T follicular helper cell (primary cell): ENCODE results near the gene GALNT14.
"Not testable (repeated sequence)": the region's sequence is repeated elsewhere in the genome, so short reads cannot be mapped to it uniquely, and the experiment has no call there.

ENCODE experiments used
- DNase-seq: peaks from one replicate; pipeline ENCODE4 v3.0.0-alpha.2; 2020; ENCODE audit warnings: low read depth

Gene GALNT14

DNA sequence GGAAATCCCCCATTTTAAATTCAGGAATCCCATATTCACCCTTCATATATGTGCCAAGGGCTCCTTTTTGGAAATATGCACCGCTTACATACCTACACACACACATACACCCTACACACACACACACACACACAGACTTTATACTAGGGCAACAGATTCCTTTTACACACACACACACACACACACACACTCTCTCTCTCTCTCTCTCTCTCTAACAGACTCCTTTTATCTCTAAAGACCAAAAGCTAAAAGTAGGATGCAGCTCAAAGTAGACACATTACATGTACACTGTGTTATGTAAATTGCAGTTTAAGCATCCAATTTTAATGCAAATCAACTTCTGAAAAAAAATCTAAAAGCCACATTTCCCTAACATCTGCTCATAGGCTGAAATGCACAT, 200.0 kb downstream of the GALNT14 start:
- no peak for DNase-seq

DNA sequence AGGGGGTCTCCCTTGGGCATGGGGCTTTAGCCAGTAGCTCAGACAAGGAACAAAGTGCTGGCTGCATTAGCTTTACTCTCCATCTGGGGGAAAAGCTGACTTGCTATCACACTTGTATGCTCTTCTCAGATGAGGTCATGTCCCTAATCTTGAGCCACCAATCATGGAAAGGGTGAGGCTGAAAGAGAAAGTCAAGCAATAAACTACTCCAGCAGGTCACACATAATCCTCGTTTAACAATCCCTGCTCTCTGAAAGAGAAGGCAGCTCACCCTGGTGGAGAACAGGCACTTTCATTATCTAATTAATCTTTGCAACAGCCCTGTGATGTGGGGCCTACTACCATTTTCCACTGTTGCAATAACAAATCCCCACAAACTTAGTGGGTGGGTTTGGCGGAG, 201.3 kb downstream of the GALNT14 start:
- DNase-seq, result no peak

DNA sequence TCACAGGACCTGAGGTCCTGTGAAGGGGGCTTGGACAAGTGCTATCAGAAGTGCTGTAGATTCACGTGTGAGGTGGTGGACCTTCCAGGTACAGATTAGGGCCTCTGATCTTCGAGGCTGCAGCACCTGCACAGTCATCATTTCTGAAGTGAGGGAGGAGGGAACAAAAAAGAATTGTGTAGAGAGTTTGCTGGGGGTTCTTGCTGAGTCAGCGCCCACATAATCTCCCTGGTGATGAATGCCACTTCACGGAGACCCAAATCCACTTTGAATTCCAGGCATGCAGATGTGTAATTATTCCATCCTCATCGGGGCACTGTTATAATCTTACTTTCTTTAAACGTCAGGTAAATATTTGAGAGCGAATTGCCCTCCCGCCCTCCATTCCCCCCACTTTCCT, 202.4 kb downstream of the GALNT14 start:
- no peak for DNase-seq

DNA sequence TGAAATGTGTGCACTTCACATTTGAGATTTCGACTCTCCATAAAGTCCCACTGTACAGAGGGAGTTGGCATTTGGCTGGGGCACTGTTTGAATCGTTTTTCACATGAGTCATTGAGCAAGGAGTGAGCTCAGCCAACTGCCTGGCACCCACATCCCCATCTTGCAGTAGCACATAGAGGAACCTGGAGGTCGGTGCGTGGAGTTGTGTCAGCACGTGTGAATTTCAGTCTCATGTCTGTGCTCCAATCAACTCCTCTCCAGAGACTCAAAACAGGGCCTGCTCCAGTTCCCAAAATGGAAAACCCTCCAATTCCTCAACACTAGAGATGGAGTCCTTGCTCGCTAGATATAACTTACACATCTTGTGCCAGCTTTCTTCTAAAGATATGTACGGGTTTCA, 204.2 kb downstream of the GALNT14 start:
- no peak for DNase-seq

DNA sequence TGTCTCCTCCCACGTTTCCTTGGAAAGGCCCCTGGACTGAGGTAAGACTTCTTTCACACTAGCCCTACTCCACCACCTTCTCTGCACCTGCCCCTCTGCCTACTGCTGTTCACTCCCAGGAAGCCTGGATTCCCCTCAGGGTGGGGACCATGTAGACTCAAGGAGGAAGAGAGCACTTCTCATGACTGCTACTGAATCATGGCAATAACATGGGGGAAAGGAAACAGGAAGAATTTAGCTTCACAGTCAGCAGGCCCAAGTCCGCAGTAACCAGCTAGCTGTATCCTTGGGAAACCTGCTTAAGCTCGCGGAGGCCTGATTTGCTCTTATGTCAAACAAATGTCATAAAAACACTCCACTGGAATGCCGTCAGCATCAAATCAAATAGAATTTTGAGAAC, 204.7 kb downstream of the GALNT14 start:
- DNase-seq, result no peak

DNA sequence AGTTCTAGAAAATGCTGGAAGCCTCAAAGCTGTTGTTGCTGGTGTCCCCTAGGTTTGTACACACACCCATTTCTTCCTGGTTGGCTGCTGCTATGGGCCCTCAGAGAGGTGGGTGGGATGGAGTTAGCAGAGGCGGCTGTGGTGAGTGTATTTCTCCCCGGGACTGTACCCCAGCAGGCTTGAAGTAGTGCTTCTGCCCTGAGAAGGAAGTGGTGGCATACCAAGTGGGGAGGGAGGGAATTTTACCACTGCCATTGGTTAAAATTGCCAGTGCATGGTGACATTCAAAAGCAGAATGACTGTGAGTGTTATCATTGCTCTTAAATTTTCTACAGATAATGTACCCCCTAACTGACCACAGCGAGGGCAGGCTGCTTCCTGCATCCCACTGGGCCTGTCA, 205.4 kb downstream of the GALNT14 start:
- DNase-seq, result no peak

DNA sequence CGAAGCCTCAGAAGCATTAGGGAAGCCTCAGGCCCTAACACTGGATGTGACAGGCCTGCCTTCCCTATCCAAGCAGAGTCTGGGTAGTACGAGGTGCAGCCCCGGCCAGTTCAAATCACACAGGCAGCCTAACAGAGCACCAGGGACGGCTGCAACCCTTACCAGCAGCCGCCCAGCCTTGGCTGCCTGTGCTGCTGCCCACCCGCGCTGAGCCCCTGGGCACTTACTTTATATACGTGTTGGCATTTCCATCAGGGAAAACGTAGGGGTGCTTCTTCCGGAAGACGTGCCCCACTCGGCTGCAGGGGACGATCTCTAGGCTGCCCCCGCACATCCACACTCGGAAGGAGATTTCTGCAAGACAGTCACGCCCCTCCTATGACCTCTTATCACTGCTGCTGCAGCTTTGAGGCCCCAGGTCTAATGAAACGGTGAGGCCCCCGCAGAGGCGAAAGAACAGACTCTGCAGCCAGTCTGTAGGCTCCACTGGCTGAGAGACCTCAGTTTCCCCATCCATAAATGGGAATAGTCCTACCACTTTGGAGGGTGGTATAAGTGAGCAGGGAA, 206.3 kb downstream of the GALNT14 start:
- DNase-seq, result no peak

DNA sequence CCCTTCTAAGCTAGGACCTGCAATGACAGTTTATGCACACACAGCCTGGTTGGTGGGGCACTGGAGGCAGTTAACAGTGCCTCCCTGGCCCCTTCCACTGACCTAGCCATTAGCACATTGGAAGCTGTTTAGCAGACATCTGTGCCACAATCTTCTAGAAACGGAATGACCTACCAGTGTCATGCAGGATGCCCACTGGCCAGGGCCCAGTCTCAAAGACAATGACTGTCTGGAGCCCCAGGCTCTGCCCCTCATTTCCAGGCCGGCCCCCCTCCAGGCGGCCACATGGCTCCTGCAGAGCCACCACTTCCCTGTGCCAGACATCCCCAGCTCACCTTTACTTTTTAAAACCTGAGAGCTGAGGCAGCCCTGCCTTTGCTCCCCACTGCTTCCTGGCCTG, 207.5 kb downstream of the GALNT14 start:
- no peak for DNase-seq

DNA sequence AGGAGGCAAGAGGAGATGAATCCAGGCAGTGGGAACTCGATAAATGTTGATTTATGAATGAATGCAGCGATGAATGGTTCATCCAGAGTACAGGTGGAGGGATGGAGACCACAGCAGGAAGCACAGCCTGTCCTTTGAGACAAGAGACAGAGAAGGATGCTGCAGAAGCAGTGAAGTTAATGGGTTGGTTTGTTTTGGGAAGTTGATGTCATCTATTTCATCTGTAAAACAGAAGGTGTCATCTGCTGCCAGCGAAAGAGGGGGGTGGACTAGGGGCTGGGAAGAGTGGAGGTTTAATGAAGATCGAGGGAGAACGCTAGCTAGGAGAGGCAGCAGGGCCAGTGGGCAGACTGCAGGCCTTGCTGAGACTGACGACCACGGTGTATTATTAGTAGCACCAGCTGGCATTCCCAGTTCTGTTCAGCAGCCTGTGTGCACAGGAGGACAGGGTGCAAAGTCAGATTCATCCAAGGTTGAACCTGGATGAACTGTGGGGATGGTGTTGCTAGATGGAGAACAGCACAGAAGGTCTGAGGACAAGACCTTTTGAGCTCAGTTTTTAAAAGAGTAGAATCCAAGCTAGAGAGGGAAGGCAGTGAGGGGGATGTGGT, 210.7 kb downstream of the GALNT14 start:
- no peak for DNase-seq

DNA sequence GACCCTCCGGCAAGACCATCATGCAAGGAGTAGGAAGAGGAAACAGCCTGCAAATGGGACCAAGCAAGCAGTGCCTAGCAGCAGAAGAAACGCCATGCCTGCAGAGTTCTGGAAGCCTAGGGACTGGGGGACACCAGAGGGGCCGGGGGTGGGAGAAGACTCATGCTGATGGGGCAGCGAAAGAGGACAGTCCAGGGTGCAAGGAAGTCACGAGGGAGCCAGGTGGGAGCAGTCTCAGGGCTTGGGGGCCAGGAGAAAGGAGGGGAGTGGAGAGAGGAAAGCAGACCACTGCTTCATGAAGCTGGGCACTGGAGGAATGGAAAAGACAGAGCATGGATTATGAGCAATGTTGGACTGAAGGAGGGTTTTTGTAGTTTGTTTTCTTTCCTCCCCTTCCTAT, 211.6 kb downstream of the GALNT14 start:
- DNase-seq, result no peak

DNA sequence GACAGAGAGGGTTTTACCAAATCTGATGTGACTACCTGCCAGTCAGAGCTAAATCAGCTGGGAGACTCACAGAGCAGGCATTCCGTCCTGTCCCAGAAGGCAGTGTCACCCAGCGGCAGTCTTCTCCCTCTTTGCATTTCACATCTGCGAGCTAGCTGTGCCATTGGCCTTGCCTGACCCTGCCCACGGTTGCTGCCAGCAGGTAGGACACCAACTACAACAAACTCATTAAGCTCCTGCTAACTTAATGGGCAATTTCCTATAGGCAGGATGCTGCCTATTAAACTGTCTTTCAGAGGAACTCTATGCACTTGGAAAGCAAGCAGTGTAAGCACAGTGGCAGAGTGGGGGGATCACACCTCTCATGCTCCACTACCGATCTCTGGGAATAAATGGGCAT, 214.6 kb downstream of the GALNT14 start:
- DNase-seq, result no peak

DNA sequence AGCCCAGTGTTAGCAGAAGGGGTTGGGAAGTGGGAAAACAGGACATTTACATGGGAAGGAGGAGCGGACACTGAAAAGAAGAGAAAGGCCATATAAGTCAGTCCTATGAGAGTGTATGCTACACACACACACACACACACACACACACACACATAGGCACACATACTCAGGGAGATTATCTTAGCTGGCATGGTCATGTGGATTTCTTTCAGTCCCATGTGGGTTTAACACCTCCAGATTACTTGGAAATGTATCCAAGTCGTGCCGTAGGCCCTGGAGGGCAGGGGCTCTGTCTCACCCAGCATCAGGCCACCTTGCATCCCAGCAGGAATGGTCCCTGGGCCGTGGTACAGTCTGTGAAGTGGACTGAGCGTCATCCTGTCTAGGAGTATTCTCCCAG, 217.7 kb downstream of the GALNT14 start:
- DNase-seq, result no peak

DNA sequence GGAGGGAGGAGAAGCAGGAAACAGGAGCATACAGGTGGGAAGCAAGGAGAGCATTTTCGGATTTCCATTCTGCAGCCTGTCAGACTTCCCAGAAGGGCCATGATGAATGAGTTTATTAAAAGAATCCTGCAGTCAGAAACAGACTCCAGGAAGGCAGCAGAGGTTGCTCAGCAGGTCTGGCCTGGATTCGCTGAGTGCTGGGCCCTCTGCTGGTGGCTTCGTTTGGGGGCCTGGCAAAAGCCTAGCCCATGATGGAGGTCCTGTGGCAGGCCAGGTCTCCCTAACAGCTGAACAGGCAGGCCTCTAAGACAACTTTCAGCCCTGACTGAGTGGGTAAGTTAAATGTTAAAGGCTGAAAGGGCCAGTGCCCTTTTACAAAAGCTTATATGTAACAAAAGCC, 222.8 kb downstream of the GALNT14 start:
- DNase-seq, result no peak

DNA sequence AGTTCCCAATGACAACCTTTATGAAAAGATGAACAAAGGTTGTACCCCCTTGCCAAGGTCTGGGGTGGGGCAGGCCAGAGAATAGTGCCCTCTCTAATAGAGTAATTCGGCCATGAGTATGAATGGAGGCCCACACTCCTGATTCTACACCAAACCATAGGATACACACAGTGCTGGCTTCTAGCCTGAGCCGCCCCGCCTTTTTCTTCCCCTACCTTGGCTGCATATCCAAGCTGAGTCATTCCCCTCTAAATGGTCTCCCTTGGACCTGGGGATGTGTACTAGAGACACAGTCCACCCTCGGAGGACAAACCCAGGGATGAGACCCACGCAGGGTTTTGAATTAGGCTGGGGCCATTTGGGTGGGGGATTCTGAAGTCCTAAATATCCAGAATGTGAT, 223.8 kb downstream of the GALNT14 start:
- DNase-seq, result no peak

DNA sequence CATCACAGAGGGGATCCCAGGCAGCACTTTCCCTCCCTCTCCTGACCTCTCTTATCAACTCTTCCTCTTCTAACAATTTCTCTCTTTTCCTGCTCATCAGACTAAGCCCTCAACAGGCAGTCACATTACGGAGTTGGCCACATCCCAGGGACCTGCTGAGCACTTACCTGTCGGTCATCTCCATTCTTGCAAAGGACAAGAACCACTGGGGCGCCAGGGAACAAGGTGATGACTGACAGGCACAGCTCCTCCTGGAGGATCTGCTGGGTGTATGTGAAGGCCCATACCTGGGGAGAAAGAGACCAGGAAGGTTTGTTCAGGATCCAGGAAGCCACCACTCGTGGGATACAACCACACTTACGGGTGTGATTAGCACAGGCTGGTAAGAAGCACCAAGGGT, 226.2 kb downstream of the GALNT14 start:
- no peak for DNase-seq

DNA sequence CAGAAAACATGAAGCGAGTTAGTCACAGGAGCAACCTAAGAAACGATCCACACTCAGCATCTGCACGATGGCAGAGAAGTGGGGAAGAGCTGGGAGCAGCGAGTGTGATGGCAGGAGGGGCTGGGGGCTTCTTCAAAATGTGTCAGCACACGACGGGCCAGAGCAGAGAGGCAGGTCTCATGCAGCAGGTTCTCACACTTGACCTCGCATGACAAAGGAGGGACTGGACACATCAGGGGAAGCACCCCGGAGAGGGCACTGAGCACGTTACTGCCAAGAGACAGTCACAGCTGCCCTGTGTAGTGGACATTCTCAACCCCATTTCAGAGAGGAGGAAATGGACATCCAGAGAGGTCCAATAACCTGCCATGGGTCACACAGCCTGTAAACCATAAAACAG, 226.9 kb downstream of the GALNT14 start:
- no peak for DNase-seq

DNA sequence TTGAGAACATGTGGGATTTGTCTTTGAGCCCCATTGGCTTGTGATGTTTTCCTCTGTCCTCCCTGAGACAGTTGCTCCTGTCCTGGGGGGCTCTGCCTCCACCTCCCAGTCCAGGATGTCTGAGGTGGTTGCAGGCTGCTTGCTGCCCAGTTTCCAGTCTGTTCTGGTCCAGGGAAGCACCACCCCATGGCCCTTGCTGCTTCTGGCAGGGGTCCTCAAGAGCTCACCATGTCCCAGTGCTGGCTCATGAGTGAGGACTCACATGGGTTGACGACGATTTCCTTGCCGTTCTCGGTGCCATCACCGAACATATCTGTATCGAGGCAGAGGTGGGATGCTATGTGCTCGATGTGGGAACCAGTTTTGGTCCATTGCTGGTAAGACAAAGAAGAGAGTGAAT, 227.6 kb downstream of the GALNT14 start:
- no peak for DNase-seq

DNA sequence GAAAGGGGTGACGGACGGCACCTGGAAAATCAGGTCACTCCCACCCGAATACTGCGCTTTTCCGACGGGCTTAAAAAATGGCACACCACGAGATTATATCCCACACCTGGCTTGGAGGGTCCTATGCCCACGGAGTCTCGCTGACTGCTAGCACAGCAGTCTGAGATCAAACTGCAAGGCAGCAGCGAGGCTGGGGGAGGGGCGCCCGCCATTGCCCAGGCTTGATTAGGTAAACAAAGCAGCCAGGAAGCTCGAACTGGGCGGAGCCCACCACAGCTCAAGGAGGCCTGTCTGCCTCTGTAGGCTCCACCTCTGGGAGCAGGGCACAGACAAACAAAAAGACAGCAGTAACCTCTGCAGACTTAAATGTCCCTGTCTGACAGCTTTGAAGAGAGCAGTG, 233.8 kb downstream of the GALNT14 start:
- not testable (repeated sequence) for DNase-seq

DNA sequence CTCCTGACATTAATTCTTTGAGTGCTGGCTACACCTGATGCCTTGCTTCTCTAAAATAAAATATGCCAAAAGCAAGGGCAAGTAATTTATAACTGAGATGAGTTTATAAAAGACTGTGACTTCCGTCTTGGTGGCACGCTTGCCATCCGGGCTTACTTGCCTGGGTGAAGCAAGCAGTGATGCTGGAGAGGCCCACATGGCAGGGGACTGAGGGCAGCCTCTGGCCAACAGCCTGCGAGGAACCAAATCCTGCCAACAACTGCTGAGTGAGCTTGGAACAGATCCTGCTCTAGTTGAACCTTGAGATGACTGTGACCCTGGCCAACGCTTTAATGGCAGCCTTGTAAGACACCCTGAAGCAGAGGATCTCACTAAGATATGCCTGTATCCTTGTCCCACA, 234.9 kb downstream of the GALNT14 start:
- DNase-seq, result no peak

DNA sequence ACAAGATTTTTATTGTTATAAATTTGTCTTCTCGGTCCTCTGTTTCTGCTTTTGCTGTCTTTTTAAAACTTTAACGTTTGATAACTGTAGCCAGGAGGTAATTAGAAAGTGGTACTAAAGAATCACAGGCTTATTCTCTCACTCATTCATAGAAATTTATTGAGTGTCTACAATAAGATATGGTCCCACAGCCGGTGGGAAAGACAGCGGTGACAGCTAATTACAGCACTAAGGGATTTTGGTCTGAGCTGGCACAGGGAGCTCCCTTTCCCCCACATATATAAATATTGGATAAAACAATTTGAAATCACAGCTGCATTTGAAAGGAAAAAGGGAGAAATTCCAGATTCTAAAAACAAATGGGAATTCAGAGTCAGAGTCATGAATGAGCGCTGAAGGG, 237.9 kb downstream of the GALNT14 start:
- DNase-seq, result no peak

DNA sequence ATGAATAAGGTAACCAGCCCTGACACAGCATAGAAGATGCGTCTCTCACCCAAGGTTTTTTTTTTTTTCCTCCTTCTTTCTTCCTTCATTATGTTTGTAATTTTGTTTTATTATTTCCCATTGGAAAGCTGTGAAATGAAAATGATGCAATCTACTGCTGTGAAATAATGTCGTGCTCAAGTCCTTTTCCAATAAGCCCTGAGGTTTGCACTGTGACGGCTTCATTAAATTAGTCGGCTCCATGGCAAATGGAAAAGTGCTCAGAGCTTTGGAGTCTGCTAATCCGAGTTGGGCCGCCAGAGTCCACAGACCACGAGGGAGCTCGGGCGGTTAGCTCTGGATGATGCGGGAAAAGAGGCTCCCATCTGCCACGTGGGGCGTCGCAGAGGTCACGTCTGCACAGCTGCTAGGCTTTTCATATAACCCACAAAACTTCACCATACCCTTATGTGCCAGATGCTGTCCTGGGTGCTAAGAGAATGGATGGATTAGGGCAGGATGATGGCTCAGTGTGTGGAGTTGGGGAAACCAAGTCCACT, 238.7 kb downstream of the GALNT14 start:
- DNase-seq, result no peak

DNA sequence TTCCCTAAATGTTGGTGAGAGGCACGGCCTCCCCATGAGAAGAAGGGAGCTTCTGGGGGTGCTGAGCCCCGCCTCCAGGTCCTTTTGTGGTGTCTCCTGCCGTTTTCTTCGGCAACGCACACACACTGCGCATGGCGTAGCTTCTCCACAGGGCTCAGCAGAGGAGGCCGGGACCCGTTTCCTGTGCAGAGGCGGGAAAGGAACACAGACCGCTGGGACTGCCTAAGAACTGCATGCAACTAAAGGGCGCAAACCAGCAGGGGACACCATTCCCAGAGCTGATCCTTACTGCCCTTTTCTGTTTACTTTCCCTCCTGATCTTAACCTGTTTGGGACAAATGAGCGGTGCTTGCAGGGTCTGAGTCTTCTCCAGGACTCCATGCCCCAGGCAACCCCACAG, 240.7 kb downstream of the GALNT14 start:
- DNase-seq, result no peak

DNA sequence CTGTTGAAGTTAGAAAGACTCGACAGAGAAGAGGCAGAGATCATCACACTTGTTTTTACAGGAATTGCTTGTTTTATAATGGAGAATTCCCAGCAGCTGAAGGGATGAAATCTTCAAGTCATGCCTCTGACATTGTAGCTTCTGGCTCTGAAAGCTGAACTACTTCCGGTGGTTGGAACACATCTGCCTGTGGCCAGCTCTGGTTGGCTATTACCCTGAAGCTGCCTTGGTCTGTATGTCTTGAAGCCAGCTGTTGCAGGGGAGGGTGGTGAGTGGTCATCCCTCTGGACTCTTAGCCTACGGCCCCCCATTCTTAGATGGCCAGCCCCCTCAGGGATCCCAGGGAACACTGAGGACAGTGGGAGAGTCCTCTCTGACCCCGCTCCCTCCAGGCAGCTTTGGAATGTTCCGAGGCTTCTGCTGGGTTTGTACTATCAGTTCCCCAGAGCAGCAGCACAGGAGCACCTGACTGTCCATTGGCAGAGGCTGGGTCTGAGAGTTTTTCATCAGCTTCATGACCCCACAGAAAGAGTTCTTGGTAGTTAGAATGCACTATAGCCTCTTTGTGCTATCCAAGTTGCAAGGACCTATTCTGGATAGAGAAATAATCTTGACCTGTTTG, 243.6 kb downstream of the GALNT14 start:
- DNase-seq, result no peak
